ENCODE measurements around the gene CFAP141.

Gene CFAP141

GRCh38 chr1:154170547-154171222, 35.4 kb downstream of the CFAP141 start:
- peak in 1 of 5 donors; percentile 25 for DNase-seq

DNA sequence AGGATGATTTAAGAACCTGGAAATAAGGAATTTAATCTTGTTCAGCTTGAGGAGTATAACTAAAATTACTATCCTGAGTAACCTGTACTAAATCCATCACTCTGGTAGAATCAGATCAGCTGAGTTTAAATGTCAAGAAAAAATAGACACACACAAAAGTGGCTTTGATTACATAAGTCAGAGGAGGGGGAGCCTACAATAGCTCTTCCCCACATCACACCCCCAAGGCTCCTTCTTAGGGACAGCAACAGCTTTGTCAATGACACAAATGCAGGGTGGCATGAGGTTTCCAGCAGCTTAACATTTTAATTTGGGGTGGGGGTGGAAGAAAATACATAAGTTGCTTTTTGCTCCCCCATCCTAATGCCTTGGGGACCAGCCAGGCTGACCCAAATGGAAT, 38.7 kb downstream of the CFAP141 start:
- no peak for DNase-seq

GRCh38 chr1:154166207-154166606, 39.9 kb downstream of the CFAP141 start:
- DNase-seq, result no peak

DNA sequence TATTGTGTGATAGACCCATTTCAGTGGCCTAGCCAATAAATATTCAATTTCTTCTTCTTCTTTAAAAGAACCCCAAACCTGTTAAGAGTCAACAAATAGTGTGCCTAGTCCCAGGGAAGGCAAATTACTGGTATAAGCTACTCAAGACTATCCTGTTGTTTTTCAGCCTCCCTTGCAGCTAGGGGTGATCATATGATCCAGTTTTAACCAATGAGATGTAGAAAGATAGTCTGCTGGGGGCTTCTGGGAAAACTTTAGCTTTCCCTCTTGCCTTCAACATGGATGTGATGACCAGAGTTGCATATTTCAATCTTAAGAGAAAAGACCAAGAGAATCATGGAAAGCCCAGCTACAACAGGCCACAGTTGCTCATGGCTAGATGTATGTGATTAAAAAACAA, 46.6 kb downstream of the CFAP141 start:
- no peak for DNase-seq

GRCh38 chr1:154158307-154159125, 47.6 kb downstream of the CFAP141 start:
- DNase-seq, result peak in 1 of 5 donors; percentile 20

DNA sequence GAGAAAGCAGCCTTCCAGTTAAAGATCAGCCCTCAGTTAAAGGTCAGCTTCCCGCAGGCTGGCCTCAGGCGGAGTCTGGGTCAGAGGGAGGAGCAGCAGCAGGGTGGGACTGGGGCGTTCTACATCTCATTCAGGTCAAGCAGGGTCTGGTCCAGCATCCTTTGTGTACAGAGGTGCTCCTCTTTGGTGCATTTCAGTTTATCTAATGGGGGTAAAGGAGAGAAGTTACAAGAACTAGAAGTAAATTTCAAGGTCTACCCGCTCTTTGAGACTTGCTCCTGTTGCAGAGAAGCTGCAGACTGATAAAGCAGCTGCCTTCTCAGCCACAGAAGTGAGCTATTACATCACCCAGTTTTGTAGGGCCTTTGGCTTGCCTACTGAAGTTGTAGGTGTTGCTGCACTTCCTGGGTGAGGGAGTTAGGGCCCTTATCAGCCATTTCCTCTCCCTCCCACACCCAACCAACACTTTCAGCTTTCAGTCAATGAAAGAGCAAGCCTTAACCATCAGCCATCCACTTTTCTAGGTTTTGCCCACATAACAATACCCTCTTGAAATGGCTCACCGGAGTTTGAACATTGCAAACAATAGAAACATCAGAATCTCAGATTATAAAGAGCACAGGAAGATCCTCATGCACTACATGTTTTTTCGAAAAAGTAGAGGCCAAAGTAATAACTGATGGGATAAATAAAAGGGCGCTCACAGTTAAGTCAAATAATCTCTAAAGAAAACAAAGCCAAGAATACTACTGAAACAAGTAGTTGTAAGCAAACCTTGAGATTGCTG, 48.4 kb downstream of the CFAP141 start:
- DNase-seq, result peak; percentile 23 to 95 (median 55)

GRCh38 chr1:154155251-154155650, 50.9 kb downstream of the CFAP141 start:
- no peak for DNase-seq

DNA sequence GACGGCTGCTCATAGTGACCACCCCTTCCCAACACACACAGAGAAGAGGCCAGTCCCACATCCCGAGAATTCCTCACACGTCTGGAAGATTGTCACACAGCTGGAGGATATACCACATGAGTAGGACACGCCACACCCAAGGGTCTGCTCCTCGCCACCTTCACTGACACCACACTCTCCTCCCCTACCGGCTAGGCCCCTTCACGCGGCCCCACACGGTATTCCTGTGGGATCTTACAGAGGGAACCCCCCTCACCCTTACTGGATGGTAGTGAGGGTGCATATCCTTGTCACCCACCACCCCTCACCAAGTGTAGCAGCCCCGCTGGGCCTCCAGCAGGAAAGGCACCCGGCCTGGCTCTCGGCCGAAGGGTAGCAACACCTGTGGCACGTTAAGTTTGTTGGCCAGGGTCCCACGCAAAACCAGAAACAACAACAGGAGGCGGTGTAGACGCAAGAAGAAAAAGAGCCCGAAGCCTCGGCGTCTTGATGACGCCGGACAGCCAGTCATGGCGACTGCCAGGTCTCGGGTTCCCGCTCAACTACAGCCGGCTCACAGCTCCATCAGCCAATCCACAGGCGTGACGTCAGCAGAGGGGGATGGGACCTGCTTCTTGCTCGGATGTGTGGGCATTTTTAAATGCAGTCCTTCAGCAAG, 51.5 kb downstream of the CFAP141 start, which contains the start of gene NUP210L:
Gene NUP210L, minus strand, starts transcription at position 540 of the 658 bp plus-strand sequence.
- DNase-seq, result no peak

- no peak for DNase-seq
Measured at GRCh38 chr1:154154053-154154452, 52.1 kb downstream of the CFAP141 start.

DNA sequence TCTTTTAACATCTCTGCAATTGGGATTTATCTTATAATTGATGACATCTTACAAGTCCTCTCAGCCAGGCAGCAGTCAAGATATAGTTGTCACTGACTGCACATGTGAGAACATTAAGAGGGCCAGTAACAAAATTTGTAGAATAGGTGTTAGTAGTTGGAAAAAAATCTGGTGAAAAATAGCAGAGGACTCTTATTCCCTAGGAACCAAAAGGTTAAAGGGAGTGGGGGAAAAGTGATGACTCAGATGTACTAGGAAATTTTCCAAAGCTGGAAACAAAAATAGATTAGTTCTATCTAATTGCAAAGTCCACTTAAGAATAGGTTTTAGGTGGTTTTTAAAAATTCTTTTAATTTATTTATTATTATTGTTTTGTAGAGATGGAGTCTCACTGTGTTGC, 54.8 kb downstream of the CFAP141 start:
- no peak for DNase-seq
